GM10248 (cell line): Measurements from ENCODE around the gene ANKRD13D.

Experiments used
- CTCF ChIA-PET: fragments of 300-600 bp; sonication (Branson Sonifier 250); formaldehyde crosslinking; extraction: SDS; loops from one replicate; lab custom pipeline; 2021; ENCODE audit warnings: antibody characterized with exemption; lab: Yijun Ruan, JAX
- POLR2A ChIA-PET: fragments of 350-650 bp; sonication (Branson Sonifier 250); formaldehyde crosslinking; extraction: SDS; loops from one replicate; lab custom pipeline; 2020; ENCODE audit warnings: antibody characterized with exemption; lab: Yijun Ruan, JAX
- DNase-seq: peaks from one replicate; pipeline ENCODE4 v3.0.0; 2012; ENCODE audit errors: extremely low spot score
- CTCF ChIP-seq: IDR thresholded peaks from 2 replicates; pipeline ENCODE4 v1.5.1; 2012; ENCODE audit warnings: mild to moderate bottlenecking, low read depth; ENCODE audit errors: extremely low read depth, missing control alignments, control extremely low read depth

The ANKRD13D gene

GRCh38 chr11:67289651-67290479 lies 762 bp downstream of the ANKRD13D start:
- POLR2A ChIA-PET, result interaction anchor here (0.6 to 2.3 kb wide), 3 partner anchors 12 to 50 kb away, joined by 4 to 12 read pairs (median 7); partner anchors contain the start of gene GRK2
- DNase-seq, result no peak
- CTCF ChIA-PET, result interaction anchor here (0.9 to 3.9 kb wide), 10 partner anchors 9 to 182 kb away, joined by 3 to 23 read pairs (median 8); no protein-coding TSS in a partner anchor
- TF ChIP-seq CTCF, result no peak

- ChIA-PET CTCF (interaction anchor here (0.9 to 2.3 kb wide), 4 partner anchors 13 to 91 kb away, joined by 3 to 10 read pairs (median 4); no protein-coding TSS in a partner anchor), POLR2A (no interaction called here)
- no peak for DNase-seq
- TF ChIP-seq CTCF, result no peak
Observed at GRCh38 chr11:67290801-67291200, 1.7 kb downstream of the ANKRD13D start.

GRCh38 chr11:67291481-67292381 lies 2.6 kb downstream of the ANKRD13D start:
- no peak for DNase-seq
- ChIA-PET CTCF (interaction anchor here (0.9 to 2.3 kb wide), 4 partner anchors 14 to 90 kb away, joined by 3 to 10 read pairs (median 4); no protein-coding TSS in a partner anchor), POLR2A (no interaction called here)
- TF ChIP-seq CTCF, result no peak

GRCh38 chr11:67292671-67293070 lies 3.6 kb downstream of the ANKRD13D start:
- ChIA-PET POLR2A (no interaction called here), CTCF (interaction anchor here (1.2 to 1.4 kb wide), 4 partner anchors 21 to 109 kb away, joined by 3 to 8 read pairs (median 3); partner anchors contain the start of gene PPP1CA)
- TF ChIP-seq CTCF, result no peak
- no peak for DNase-seq

GRCh38 chr11:67293090-67293489 lies 4.0 kb downstream of the ANKRD13D start:
- POLR2A ChIA-PET, result no interaction called here
- no peak for DNase-seq

More at GRCh38 chr11:67293090-67293489, 4.0 kb downstream of the ANKRD13D start:
- TF ChIP-seq CTCF, result no peak
- CTCF ChIA-PET, result interaction anchor here (1.1 to 1.4 kb wide), 5 partner anchors 21 to 108 kb away, joined by 3 to 8 read pairs (median 3); partner anchors contain the start of gene PPP1CA
